DOHH2 (cell line): ENCODE measurements around the gene AUTS2.

ENCODE experiments used
- EZH2phosphoT487 ChIP-seq: fragments of 200-600 bp; sonication (generic); IDR thresholded peaks from 2 replicates; pipeline ENCODE4 v1.6.1; 2017; ENCODE audit warnings: borderline replicate concordance, mild to moderate bottlenecking, antibody characterized with exemption, low read length, moderate library complexity, mixed read lengths
- TF ChIP-seq, protein P1 (sequence below): fragments of 200-600 bp; sonication (generic); IDR thresholded peaks from one replicate; pipeline ENCODE4 v1.5.1; 2014; ENCODE audit warnings: antibody characterized with exemption, mild to moderate bottlenecking, low read depth, low read length; ENCODE audit not compliant: poor library complexity, severe bottlenecking

DNA sequence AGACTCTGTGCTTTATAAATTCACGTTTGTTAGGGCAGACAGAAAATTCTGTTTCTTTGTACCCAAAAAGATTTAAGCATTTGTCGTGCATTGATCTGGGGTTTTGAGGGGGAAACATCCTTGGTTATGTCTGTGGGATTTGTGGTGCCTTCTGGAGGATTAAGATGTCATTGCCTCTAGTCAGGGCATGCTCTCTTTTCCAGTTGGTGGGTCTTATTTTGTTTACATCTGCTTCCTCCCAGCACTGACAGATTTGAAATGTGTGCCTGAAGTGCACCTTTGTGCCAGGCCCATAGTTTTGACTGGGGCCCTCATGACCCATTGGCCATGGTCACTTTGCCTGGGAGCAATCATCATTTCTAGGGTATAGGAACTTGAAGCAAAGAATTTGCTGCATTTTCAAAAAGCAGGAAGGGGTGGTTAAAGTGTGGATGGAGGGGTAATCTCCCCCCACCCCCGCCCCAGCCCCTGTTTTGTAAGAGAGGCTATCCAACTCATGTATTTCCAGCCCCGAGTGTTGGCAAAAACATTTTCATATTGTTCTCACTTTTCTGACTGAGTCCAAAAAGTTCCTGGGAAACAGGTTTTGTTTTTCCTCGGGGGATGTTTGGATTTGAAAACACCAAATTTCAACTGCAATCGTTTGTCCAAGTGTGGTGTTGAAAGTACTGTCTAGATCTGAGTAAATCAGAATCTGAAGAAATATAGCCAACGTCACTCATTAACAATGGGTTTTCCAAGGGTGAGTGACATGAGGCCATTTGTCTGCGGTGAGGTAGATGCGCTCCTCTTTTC, 1145.5 kb downstream of the AUTS2 start:
- TF ChIP-seq EZH2phosphoT487, result no peak
- TF ChIP-seq, protein P1, sequence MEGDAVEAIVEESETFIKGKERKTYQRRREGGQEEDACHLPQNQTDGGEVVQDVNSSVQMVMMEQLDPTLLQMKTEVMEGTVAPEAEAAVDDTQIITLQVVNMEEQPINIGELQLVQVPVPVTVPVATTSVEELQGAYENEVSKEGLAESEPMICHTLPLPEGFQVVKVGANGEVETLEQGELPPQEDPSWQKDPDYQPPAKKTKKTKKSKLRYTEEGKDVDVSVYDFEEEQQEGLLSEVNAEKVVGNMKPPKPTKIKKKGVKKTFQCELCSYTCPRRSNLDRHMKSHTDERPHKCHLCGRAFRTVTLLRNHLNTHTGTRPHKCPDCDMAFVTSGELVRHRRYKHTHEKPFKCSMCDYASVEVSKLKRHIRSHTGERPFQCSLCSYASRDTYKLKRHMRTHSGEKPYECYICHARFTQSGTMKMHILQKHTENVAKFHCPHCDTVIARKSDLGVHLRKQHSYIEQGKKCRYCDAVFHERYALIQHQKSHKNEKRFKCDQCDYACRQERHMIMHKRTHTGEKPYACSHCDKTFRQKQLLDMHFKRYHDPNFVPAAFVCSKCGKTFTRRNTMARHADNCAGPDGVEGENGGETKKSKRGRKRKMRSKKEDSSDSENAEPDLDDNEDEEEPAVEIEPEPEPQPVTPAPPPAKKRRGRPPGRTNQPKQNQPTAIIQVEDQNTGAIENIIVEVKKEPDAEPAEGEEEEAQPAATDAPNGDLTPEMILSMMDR, result no peak
